ENCODE measurements around the gene COX7A2.

DNA sequence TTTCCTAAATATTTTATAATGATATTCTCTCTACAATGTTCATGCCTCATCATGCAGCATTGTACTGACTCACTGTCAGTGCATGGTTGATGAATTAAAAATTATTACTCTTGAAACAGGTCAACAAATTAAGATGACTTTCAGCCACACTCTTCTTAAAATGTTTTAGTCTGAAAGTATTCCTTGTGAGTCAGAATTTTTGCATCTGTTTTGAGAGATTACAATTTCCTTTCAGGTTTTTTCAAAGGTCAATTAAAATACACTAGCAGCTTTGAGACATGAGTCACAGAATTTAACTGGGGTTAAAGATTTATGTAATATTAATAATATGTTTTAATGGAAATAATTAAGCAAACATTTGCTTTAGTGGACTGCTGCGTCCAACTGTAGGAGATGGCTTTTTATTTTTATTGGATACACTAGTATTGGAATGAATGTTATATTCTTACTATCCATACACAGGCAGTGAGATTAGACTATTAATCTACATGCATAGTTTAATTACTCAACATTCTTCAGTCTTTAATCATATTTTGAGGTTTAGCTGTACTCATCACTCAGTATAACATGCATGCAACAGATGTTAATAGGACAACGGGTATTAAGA is 47.4 kb downstream of the COX7A2 start:
- TF ChIP-seq, protein P1, sequence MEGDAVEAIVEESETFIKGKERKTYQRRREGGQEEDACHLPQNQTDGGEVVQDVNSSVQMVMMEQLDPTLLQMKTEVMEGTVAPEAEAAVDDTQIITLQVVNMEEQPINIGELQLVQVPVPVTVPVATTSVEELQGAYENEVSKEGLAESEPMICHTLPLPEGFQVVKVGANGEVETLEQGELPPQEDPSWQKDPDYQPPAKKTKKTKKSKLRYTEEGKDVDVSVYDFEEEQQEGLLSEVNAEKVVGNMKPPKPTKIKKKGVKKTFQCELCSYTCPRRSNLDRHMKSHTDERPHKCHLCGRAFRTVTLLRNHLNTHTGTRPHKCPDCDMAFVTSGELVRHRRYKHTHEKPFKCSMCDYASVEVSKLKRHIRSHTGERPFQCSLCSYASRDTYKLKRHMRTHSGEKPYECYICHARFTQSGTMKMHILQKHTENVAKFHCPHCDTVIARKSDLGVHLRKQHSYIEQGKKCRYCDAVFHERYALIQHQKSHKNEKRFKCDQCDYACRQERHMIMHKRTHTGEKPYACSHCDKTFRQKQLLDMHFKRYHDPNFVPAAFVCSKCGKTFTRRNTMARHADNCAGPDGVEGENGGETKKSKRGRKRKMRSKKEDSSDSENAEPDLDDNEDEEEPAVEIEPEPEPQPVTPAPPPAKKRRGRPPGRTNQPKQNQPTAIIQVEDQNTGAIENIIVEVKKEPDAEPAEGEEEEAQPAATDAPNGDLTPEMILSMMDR (IDR thresholded peaks at IDR 0.05), result no peak
- no peak for TF ChIP-seq POLR2A (IDR thresholded peaks at IDR 0.05)

All from uterus (tissue), 2 donors.